ENCODE results near the gene SUOX.
A peak's percentile ranks its signal among the peaks of the same experiment; 100 is the strongest.
"Not testable (repeated sequence)": the region's sequence is repeated elsewhere in the genome, so short reads cannot be mapped to it uniquely, and the experiment has no call there.

The SUOX gene

GRCh38 chr12:55983232-55983842 is 13.7 kb upstream of the SUOX start:
- no peak for DNase-seq (ENCODE audit: low read depth)

GRCh38 chr12:55984861-55985260 is 12.2 kb upstream of the SUOX start:
- no peak for DNase-seq (ENCODE audit: low read depth)

GRCh38 chr12:55985341-55985740 is 11.7 kb upstream of the SUOX start:
- DNase-seq (ENCODE audit: low read depth): no peak

- DNase-seq (ENCODE audit: low read depth): not testable (repeated sequence)
Measured at GRCh38 chr12:55985976-55986375, 11.1 kb upstream of the SUOX start.

DNA sequence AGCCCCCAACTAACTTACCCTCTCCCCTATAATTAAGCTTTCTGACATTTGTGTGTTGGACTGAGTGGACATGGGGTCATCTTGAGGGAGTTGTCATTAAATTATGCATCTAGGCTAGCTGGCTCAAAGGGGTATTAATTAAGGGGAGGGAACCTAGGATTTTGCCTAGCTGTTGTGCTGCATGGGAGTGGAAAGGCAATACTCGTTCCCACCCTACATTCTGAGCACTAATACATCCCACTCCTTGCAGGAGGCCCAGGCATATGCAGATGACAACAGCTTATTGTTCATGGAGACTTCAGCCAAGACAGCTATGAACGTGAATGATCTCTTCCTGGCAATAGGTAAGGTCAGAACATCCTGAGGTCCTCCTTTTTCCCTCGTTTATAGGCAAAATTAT is 6.0 kb upstream of the SUOX start:
- DNase-seq (ENCODE audit: low read depth): no peak

- DNase-seq (ENCODE audit: low read depth): no peak
Measured at GRCh38 chr12:55993230-55993853, 3.7 kb upstream of the SUOX start.

DNA sequence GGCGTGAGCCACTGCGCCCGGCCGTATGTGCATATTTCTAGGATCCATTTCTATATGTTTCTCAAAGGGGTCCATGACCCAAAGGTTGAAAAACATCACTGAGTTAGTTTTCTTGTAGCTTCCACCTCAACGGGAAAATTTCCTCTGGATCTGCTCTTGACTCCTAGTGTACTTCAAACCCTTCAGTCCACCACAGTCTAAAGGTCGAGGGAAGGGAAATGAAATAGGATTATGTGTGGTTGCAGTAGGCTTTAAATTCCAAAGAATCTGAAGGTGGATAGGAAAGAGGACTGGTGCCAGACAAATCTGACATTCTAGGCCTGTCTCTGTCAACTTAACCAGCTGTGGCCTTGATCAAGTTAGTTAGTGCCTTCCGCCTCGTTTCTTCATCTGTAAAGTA is 1.7 kb upstream of the SUOX start:
- no peak for DNase-seq (ENCODE audit: low read depth)

DNA sequence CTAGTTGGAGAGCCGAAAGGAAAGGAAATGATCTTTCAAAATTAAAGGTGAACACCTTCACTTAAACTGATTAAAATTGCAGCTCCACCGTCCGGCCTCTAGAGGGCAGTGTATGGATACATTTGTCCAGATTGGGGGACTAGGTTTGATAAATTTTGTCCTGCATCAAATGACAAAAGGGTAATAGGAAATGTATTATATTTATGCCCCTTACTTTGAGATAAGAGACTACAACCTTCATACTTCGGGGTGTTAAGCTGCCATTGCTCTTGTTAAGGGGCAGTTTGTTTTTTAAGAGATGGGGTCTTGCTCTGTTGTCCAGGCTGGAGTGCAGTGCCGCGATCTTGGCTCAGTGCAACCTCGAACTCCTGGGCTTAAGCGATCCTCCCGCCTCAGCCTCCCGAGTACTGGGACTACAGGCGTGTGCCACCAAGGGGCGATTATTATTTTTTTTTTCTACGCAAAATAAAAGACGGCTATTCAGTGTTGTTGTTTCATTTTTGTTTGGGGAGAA is 818 bp upstream of the SUOX start:
- DNase-seq (ENCODE audit: low read depth): peak; percentile 53

DNA sequence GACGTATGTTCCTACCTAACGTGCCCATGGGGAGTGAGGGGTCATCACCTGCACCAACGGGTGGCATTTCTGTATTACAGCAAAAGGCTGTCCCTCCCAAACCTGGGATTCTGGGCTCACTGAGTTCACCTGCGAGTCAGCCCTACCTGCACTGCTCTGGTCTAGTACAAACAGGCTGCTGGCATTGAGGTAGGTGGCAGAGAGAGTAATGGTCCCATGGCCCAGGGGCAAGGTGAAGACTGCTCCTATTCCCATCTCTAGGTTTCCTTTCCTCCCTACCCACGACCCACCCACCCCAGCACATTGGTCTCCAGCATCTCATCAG is 421 bp downstream of the SUOX start:
- DNase-seq (ENCODE audit: low read depth): no peak

- not testable (repeated sequence) for DNase-seq (ENCODE audit: low read depth)
Measured at GRCh38 chr12:55999522-55999921, 2.4 kb downstream of the SUOX start.

GRCh38 chr12:55999999-56000540 is 3.0 kb downstream of the SUOX start:
- not testable (repeated sequence) for DNase-seq (ENCODE audit: low read depth)

DNA sequence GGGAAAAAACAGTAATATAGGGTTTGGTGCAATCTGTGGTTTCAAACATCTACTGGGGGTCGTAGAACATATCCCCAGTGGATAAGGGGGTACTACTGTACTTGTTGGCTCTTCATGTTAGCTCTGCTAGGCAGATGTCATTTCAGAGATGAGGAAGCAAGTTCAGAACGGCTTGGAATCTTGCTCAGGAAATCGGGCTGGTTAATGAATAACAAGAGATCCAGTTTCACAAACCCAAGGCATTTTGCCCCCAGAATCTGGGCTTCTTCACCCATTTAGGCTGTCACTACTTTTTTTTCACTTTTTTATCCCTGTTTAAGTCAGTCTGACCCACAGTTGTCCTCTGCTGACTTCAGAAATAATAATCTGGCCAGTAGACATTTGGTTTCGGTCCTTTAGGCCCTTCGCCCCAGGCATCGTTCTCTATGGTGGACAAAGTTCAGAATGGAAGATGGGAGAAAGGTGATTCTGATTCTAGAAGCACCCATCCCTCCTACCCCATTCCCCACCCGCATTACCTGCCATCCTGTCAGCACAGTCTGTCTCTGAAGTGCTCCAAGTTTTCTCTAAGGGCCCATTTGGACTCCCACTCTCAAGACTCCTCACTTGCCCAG is 4.5 kb downstream of the SUOX start:
- DNase-seq (ENCODE audit: low read depth): no peak

DNA sequence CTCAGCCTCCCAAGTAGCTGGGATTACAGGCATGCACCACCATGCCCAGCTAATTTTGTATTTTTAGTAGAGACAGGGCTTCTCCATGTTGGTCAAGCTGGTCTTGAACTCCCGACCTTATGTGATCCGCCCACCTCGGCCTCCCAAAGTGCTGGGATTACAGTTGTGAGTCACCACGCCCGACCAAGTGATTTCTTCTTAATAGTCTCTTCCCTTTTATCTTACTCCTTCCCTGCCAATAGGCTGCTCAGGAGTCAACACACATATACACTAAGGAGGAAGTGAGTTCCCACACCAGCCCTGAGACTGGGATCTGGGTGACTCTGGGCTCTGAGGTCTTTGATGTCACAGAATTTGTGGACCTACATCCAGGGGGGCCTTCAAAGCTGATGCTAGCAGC is 6.3 kb downstream of the SUOX start:
- not testable (repeated sequence) for DNase-seq (ENCODE audit: low read depth)

GRCh38 chr12:56004211-56004610 is 7.1 kb downstream of the SUOX start:
- DNase-seq (ENCODE audit: low read depth): no peak

DNA sequence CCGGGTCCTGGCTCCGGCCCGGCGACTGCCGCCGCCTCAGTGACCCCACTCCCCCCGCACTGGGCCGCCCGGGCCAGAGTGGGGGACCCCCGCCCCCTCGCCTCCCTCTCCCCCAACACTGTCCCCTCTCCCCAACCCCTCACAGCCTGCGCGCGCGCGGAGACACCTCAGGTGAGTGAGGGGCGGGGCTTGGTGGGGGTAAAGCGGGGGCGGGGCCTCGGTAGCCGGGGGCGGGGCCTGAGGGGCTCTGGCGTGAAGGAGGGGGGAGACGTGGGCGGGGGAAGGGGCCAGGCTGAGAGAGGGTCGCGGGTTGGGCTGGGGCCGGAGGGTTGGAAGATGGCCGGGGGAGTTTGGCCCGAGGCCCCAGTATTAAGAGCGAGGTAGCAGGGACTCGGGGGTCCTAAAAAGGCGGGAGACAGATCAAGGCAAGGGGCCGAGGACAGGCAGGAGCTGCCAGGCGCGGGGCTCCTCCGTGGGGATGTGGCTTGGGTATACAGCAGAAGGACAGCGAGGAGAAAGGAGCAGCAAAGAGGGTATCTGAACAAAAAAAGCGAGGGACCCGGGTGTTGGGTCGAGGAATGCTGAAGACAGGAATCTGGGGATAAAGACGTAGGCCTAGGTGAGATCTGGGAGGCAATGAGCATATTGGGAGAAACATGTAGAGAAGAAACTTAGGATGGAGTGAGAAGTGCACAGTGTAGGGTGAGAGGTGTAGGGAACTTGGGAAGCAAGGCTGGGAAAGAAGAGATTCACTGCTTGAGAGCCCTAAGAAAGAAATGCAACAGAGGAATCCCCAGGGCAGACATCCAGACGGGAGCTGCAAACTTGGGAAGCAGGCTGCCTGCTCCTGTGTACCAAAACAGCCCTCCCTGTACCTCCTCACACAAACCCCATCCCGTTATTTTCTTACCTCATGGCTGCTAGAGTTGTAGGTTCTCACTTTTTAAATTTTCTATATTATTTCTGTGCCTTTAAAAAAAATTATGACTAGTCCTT is 10.8 kb downstream of the SUOX start:
- peak; percentile 55 for DNase-seq (ENCODE audit: low read depth)

DNA sequence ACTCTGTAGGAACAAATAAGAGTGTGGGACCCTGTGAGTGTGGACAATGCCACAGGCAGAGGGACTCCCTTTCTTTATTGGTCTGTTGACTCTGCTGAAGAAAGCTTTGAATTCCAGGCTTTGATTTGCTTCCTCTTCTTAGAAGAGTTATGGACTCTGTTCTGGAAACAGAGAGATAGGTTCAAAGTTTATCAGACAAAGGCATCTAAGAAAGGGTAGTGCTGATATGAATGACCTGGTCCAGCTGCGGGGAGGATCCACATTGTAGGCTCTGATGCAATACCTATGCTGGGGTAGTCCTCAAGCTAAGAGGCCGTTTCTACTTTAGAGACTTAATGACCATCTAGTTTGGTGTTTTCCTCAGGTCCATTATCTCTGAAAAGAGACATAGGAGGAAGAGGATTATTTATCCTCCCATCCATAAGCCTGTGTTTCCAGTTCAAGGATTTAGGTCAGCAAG is 13.1 kb downstream of the SUOX start:
- DNase-seq (ENCODE audit: low read depth): no peak

- DNase-seq (ENCODE audit: low read depth): no peak
Measured at GRCh38 chr12:56011509-56012090, 14.5 kb downstream of the SUOX start.

- DNase-seq (ENCODE audit: low read depth): no peak
Measured at GRCh38 chr12:56013482-56013881, 16.4 kb downstream of the SUOX start.

DNA sequence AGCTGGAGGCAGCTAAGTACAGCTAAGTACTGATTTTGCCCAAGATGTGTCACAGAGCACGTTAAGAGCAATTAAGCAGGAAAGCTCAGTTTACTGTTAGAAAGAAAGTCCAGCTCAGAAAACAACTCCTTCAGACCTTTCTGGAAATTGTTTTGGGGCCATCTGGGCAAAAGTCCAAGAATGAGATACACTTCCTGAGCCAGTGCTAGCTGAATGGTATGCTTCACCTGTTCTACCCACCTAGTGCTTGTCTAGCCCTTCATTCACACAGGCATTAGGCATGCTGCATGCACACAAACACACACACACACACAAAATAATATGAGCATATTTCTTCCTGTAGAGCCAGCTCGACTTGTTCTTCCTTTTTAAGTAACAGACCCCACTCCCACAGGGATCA is 17.1 kb downstream of the SUOX start:
- no peak for DNase-seq (ENCODE audit: low read depth)

DNA sequence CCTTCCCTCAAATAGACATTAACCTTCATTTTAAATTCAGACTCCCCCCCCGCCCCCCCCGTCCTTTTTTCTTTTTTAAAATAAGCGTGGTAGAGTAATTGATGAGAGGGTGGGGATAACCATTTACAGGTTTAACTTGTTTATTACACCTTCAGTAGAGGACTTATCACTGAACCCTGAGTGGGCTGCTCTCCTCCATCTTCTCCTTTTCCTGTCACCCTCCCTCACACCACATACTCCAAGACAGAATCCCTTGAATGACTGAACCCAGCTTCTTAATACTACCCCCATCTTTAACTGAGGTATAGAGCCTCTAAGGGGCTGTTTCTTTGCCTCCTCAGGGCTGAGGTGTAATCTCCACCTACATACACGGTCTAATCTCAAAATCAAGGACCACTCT is 20.1 kb downstream of the SUOX start:
- no peak for DNase-seq (ENCODE audit: low read depth)

DNA sequence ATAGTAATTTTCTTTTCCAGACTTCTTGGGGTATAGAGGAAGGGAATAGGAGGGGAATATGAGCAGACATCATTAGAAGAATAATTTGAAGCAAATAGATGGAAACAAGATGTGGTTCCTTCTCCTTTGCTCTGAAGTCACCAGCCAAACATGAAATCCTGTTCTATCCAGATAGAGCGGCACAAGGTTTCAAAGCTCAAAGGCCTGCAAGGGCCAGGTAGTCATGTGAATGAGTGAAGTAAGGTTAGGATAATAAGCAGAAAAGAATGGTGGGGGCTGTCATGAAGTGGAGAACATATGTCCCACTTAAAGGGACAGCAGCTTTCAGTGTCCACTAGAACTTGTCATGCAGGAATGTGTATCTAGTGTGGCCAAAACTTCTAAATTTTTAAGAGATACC is 21.3 kb downstream of the SUOX start:
- DNase-seq (ENCODE audit: low read depth): no peak

Data from activated gamma-delta T cell treated with anti-CD3 and anti-CD28 coated beads, Interleukin-2, amount 50 U/mL, for 16 hours (primary cell).